HEK293T (cell line): ENCODE data around the gene OR52N5.

Source experiments
- CTCF ChIA-PET: fragments of 350-600 bp; formaldehyde crosslinking; extraction: SDS; loops from one replicate; lab custom pipeline; 2021; ENCODE audit warnings: antibody characterized with exemption, inconsistent platforms; lab: Yijun Ruan, JAX
- POLR2A ChIA-PET: fragments of 350-600 bp; formaldehyde crosslinking; extraction: SDS; loops from one replicate; lab custom pipeline; 2020; ENCODE audit warnings: antibody characterized with exemption, inconsistent platforms; lab: Yijun Ruan, JAX
- DNase-seq: peaks from one replicate; pipeline ENCODE4 v3.0.0; 2012; ENCODE audit warnings: mixed read lengths; ENCODE audit errors: extremely low spot score
- ARNT ChIP-seq: fragments of 450-650 bp; IDR thresholded peaks from 2 replicates; pipeline ENCODE4 v1.6.1; 2017; ENCODE audit warnings: mild to moderate bottlenecking
- BHLHE40 ChIP-seq: fragments of 450-650 bp; IDR thresholded peaks from 2 replicates; pipeline ENCODE4 v1.6.1; 2016; ENCODE audit warnings: mild to moderate bottlenecking, moderate library complexity, borderline replicate concordance
- CTBP1 ChIP-seq: fragments of 450-650 bp; IDR thresholded peaks from 2 replicates; pipeline ENCODE4 v1.6.1; 2016; ENCODE audit warnings: borderline replicate concordance
- ELF4 ChIP-seq: fragments of 450-650 bp; IDR thresholded peaks from 2 replicates; pipeline ENCODE4 v1.6.1; 2017; ENCODE audit warnings: antibody characterized with exemption
- FOXA1 ChIP-seq: fragments of 450-650 bp; IDR thresholded peaks from 2 replicates; pipeline ENCODE4 v1.6.1; 2016; ENCODE audit warnings: mild to moderate bottlenecking
- FOXK2 ChIP-seq: fragments of 450-650 bp; IDR thresholded peaks from 2 replicates; pipeline ENCODE4 v1.6.1; 2016; ENCODE audit warnings: mild to moderate bottlenecking
- HDGF ChIP-seq: fragments of 450-650 bp; IDR thresholded peaks from 2 replicates; pipeline ENCODE4 v1.6.1; 2017; ENCODE audit warnings: antibody characterized with exemption, borderline replicate concordance
- L3MBTL2 ChIP-seq: fragments of 450-650 bp; conservative IDR thresholded peaks from 2 replicates; pipeline ENCODE4 v1.6.1; 2016; ENCODE audit warnings: mild to moderate bottlenecking
- NFRKB ChIP-seq: fragments of 450-650 bp; IDR thresholded peaks from 2 replicates; pipeline ENCODE4 v1.6.1; 2016; ENCODE audit warnings: mild to moderate bottlenecking, moderate library complexity
- SP1 ChIP-seq: fragments of 450-650 bp; IDR thresholded peaks from 2 replicates; pipeline ENCODE4 v1.6.1; 2017
- TARDBP ChIP-seq: fragments of 450-650 bp; IDR thresholded peaks from 2 replicates; pipeline ENCODE4 v1.6.1; 2016
- ZNF384 ChIP-seq: fragments of 450-650 bp; IDR thresholded peaks from 2 replicates; pipeline ENCODE4 v1.6.1; 2016

OR52N5 gene

GRCh38 chr11:5736396-5736795, 46.8 kb downstream of the OR52N5 start, which contains the start of gene OR56B1:
TSS of gene OR56B1 (plus strand) at chr11:5736448. CDS start at chr11:5736517, 69 bp downstream.
- ChIA-PET CTCF (no interaction called here), POLR2A (no interaction called here)
- DNase-seq = no peak
- no peak for TF ChIP-seq ELF4
- no peak for TF ChIP-seq TARDBP
- no peak for TF ChIP-seq NFRKB
- no peak for TF ChIP-seq SP1
- TF ChIP-seq CTBP1 = no peak
- TF ChIP-seq HDGF = no peak
- TF ChIP-seq ARNT = no peak
- TF ChIP-seq BHLHE40 = no peak
- TF ChIP-seq L3MBTL2 = no peak

GRCh38 chr11:5727691-5728090, 55.5 kb downstream of the OR52N5 start:
- no peak for TF ChIP-seq BHLHE40
- TF ChIP-seq ZNF384 = no peak
- no peak for TF ChIP-seq FOXA1
- no peak for TF ChIP-seq ARNT
- TF ChIP-seq SP1 = no peak
- TF ChIP-seq TARDBP = no peak
- TF ChIP-seq NFRKB = no peak
- ChIA-PET CTCF (no interaction called here), POLR2A (no interaction called here)
- DNase-seq = no peak

- no peak for DNase-seq
- TF ChIP-seq FOXK2 (no peak), ELF4 (no peak)
- CTCF ChIA-PET = no interaction called here
- POLR2A ChIA-PET = interaction anchor here (0.7 kb wide), 1 partner anchor 241 kb away, joined by 3 read pairs; no protein-coding TSS in a partner anchor
Observed at GRCh38 chr11:5726351-5726750, 56.8 kb downstream of the OR52N5 start.
